Measurements from ENCODE around the gene LY6G6C. TPM values are rescaled to one million over a fixed set of nuclear protein-coding genes. Genes with fewer than 3 reads are reported as not detected.

The LY6G6C gene
- total and polyA plus RNA-seq, 2 of the 13 experiments (the other 11 are each of a cell fraction or from before 2014, with no cell fraction given) = 0.15 TPM; not detected in 1

GRCh38 chr6:31702819-31703716 is 18.5 kb downstream of the LY6G6C start, which contains the start of gene ABHD16A (continued):
- TF ChIP-seq ZNF746 (CRISPR knock-in tag; IDR thresholded peaks at IDR 0.05) (peak; percentile 60; the same call in 1 of the 2 replicates), ZNF674 (CRISPR knock-in tag; IDR thresholded peaks at IDR 0.05; ENCODE audit: low read depth) (no peak), FOXJ3 (CRISPR knock-in tag; IDR thresholded peaks at IDR 0.05; ENCODE audit: borderline replicate concordance) (no peak; the same call in 1 of the 2 replicates), SMYD3 (CRISPR knock-in tag; IDR thresholded peaks at IDR 0.05) (peak; percentile 91; the same call in 1 of the 2 replicates), ATAD3A (CRISPR knock-in tag; IDR thresholded peaks at IDR 0.05) (no peak), ZNF569 (CRISPR knock-in tag; IDR thresholded peaks at IDR 0.05; ENCODE audit: borderline replicate concordance) (no peak), NONO (IDR thresholded peaks at IDR 0.05) (no peak), NONO (CRISPR knock-in tag; conservative IDR thresholded peaks at IDR 0.05) (peak; percentile 94), FOXA1 (IDR thresholded peaks at IDR 0.05) (no peak), FOXA1 (CRISPR knock-in tag; IDR thresholded peaks at IDR 0.05) (peak; percentile 46), SMARCE1 (IDR thresholded peaks at IDR 0.05; ENCODE audit: borderline replicate concordance) (no peak), ZNF792 (CRISPR knock-in tag; IDR thresholded peaks at IDR 0.05) (0 out of 2 replicates have a peak, but pooled peaks have one; percentile 32), ZFP91 (CRISPR knock-in tag; IDR thresholded peaks at IDR 0.05; ENCODE audit: borderline replicate concordance) (peak; percentile 94), ZNF784 (CRISPR knock-in tag; IDR thresholded peaks at IDR 0.05; ENCODE audit: borderline replicate concordance) (0 out of 2 replicates have a peak, but pooled peaks have one; percentile 22), TAF1 (CRISPR knock-in tag; IDR thresholded peaks at IDR 0.05) (peak; percentile 63), ATF3 (CRISPR knock-in tag; IDR thresholded peaks at IDR 0.05) (peak; percentile 57; the same call in 1 of the 2 replicates), ZNF850 (CRISPR knock-in tag; conservative IDR thresholded peaks at IDR 0.05) (0 out of 2 replicates have a peak, but pooled peaks have one; percentile 33), HNRNPH1 (optimal IDR thresholded peaks at IDR 0.05; ENCODE audit: low read depth, low read length) (no peak), ZBTB14 (CRISPR knock-in tag; IDR thresholded peaks at IDR 0.05) (no peak), DNMT3B (CRISPR knock-in tag; conservative IDR thresholded peaks at IDR 0.05) (0 out of 2 replicates have a peak, but pooled peaks have one; percentile 23), ZFP36L2 (CRISPR knock-in tag; IDR thresholded peaks at IDR 0.05) (no peak), SETDB1 (CRISPR knock-in tag; IDR thresholded peaks at IDR 0.05; ENCODE audit: borderline replicate concordance) (no peak), ZNF567 (CRISPR knock-in tag; IDR thresholded peaks at IDR 0.05; ENCODE audit: borderline replicate concordance) (no peak), TBX2 (CRISPR knock-in tag; IDR thresholded peaks at IDR 0.05; ENCODE audit: borderline replicate concordance) (peak; percentile 98), ZFP36L1 (CRISPR knock-in tag; IDR thresholded peaks at IDR 0.05) (peak; percentile 68; the same call in 1 of the 2 replicates), ERF (CRISPR knock-in tag; IDR thresholded peaks at IDR 0.05) (peak; percentile 93), SOX13 (IDR thresholded peaks at IDR 0.05) (peak; percentile 42; the same call in 1 of the 2 replicates), SOX13 (CRISPR knock-in tag; conservative IDR thresholded peaks at IDR 0.05 in 1 of 2, IDR thresholded peaks at IDR 0.05 in 1 of 2) (peak in 1 of 2 experiments; percentile 72; a peak in 2 of 4 replicates)

Data from HepG2 (cell line).